HCT116 (cell line): Measurements from ENCODE around the gene CERT1.

Source experiments
- EZH2 ChIP-seq: fragments of 200-600 bp; sonication (generic); IDR thresholded peaks from 2 replicates; pipeline ENCODE4 v1.6.1; 2017; ENCODE audit warnings: antibody characterized with exemption, mixed run types
- POLR2A ChIP-seq: IDR thresholded peaks from 2 replicates; pipeline ENCODE4 v1.7.0; 2011; ENCODE audit warnings: borderline replicate concordance; ENCODE audit not compliant: insufficient read depth, insufficient read length; ENCODE audit errors: extremely low read depth
- POLR2AphosphoS5 ChIP-seq: IDR thresholded peaks from 2 replicates; pipeline ENCODE4 v1.6.1; 2011; ENCODE audit warnings: mild to moderate bottlenecking, low read depth, low read length, moderate library complexity
- RAD21 ChIP-seq: IDR thresholded peaks from 2 replicates; pipeline ENCODE4 v1.6.1; 2012; ENCODE audit warnings: low read depth, mild to moderate bottlenecking
- SIN3A ChIP-seq: IDR thresholded peaks from 2 replicates; pipeline ENCODE4 v1.6.1; 2012; ENCODE audit warnings: low read depth
- SRF ChIP-seq: IDR thresholded peaks from 2 replicates; pipeline ENCODE4 v1.6.1; 2012; ENCODE audit warnings: low read depth
- ZFX ChIP-seq: fragments of 450-650 bp; IDR thresholded peaks from 2 replicates; pipeline ENCODE4 v1.6.1; 2017
- TF ChIP-seq, protein P1 (sequence below), 3 experiments: fragments of 200-600 bp in 1 of 3; sonication (generic) in 1 of 3; IDR thresholded peaks in 2 of 3; conservative IDR thresholded peaks in 1 of 3; 2 replicates each; pipeline ENCODE4 v1.5.1; 2012 to 2017; ENCODE audit warnings: low read depth in 2 of 3, low read length in 2 of 3, antibody characterized with exemption in 1 of 3, borderline replicate concordance in 1 of 3, control low read depth in 1 of 3, mild to moderate bottlenecking in 1 of 3, mixed read lengths in 1 of 3, mixed run types in 1 of 3, moderate library complexity in 1 of 3; ENCODE audit not compliant: insufficient read depth in 1 of 3
- TF ChIP-seq, protein P2 (sequence below): IDR thresholded peaks from 2 replicates; pipeline ENCODE4 v1.6.1; 2011; ENCODE audit warnings: mild to moderate bottlenecking, low read length, moderate library complexity; ENCODE audit not compliant: insufficient replicate concordance; ENCODE audit errors: extremely low read depth
- TF ChIP-seq, protein P3 (sequence below): IDR thresholded peaks from 2 replicates; pipeline ENCODE4 v1.6.1; 2012

DNA sequence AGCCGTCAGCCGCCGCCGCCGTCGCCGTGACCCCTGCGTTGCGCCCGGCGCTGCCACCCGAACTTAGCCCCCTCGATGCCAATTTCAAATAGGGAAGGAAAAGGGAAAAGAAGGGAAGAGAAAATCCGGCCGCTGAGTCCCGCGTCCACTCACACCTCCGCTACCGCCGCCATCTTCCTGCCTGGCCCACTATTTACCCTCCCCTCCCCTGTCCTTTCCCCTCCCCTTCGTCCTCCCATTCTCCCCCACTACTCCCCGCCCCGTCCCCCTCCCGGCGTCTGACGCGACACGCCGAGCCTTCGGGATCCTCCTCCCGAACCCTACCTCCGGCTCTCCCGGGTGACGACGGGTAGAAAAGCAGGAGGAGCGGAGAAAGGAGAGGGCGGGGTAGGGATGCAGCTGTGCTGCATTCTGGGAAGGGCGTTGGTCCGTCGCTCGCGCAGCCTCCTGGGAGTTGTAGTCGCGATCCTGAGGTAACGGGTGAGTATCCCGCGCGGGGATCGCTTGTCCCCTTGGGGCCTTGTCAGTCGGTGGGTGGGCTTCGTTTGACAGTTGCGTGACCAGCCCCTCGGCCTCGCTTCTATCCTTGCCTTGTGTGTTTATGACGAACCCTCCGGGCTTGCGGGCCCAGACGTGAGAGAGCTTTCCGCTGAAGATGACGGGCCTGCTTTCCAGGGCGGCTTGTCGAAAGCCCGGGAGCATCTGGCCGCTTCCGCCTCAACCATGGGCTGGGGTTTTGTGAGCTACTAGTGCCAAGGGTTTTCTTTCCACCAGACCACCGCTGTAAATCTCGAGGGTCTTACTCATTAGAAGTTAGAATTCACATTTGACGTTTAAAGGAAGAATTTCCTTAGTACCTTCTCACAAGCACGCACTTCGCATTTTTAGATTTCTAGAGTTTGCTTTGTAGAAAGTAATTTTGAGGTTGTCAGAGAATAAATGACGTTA, at the start of gene CERT1, which contains the start of gene POLK:
- TF ChIP-seq, protein P1, sequence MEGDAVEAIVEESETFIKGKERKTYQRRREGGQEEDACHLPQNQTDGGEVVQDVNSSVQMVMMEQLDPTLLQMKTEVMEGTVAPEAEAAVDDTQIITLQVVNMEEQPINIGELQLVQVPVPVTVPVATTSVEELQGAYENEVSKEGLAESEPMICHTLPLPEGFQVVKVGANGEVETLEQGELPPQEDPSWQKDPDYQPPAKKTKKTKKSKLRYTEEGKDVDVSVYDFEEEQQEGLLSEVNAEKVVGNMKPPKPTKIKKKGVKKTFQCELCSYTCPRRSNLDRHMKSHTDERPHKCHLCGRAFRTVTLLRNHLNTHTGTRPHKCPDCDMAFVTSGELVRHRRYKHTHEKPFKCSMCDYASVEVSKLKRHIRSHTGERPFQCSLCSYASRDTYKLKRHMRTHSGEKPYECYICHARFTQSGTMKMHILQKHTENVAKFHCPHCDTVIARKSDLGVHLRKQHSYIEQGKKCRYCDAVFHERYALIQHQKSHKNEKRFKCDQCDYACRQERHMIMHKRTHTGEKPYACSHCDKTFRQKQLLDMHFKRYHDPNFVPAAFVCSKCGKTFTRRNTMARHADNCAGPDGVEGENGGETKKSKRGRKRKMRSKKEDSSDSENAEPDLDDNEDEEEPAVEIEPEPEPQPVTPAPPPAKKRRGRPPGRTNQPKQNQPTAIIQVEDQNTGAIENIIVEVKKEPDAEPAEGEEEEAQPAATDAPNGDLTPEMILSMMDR (IDR thresholded peaks at IDR 0.05 in 2 of 3, conservative IDR thresholded peaks at IDR 0.05 in 1 of 3; ENCODE audit: borderline replicate concordance in 1 of 3, insufficient read depth in 1 of 3, low read depth in 2 of 3, low read length in 2 of 3): no peak
- TF ChIP-seq POLR2A: peak; percentile 55
- TF ChIP-seq ZFX: peak; percentile 93
- TF ChIP-seq EZH2: no peak
- no peak for TF ChIP-seq RAD21
- TF ChIP-seq, protein P2, sequence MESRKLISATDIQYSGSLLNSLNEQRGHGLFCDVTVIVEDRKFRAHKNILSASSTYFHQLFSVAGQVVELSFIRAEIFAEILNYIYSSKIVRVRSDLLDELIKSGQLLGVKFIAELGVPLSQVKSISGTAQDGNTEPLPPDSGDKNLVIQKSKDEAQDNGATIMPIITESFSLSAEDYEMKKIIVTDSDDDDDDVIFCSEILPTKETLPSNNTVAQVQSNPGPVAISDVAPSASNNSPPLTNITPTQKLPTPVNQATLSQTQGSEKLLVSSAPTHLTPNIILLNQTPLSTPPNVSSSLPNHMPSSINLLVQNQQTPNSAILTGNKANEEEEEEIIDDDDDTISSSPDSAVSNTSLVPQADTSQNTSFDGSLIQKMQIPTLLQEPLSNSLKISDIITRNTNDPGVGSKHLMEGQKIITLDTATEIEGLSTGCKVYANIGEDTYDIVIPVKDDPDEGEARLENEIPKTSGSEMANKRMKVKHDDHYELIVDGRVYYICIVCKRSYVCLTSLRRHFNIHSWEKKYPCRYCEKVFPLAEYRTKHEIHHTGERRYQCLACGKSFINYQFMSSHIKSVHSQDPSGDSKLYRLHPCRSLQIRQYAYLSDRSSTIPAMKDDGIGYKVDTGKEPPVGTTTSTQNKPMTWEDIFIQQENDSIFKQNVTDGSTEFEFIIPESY: no peak
- TF ChIP-seq SRF: no peak
- TF ChIP-seq, protein P3, sequence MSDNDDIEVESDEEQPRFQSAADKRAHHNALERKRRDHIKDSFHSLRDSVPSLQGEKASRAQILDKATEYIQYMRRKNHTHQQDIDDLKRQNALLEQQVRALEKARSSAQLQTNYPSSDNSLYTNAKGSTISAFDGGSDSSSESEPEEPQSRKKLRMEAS: 0 out of 2 replicates have a peak, but pooled peaks have one; percentile 31
- TF ChIP-seq SIN3A: peak; percentile 72
- TF ChIP-seq POLR2AphosphoS5: peak; percentile 90
